Right lung (tissue), 5 donors: Measurements from ENCODE around the gene ASCC1. TPM values are rescaled to one million over a fixed set of nuclear protein-coding genes. Genes with fewer than 3 reads are reported as not detected.
A peak's percentile ranks its signal among the peaks of the same experiment; 100 is the strongest.

Experiments used
- DNase-seq, 2 donors: peaks; one replicate each; pipeline ENCODE4 v3.0.0-alpha.2; 2013
- polyA plus RNA-seq, 5 donors: library from polyadenylated mRNA; unstranded; fragments of 120-200 nt; gene quantifications; one replicate each; pipeline versions ENCODE4 v1.2.1 to v1.2.3, GENCODE V29; 2013; ENCODE audit warnings: inconsistent platforms in 1 of 5, low replicate concordance in 1 of 5; ENCODE audit not compliant: insufficient read length in 5 of 5, insufficient read depth in 1 of 5

The ASCC1 gene
- polyA plus RNA-seq, 5 donors = 32.3 to 46.1 (median 40.9) TPM

- DNase-seq = no peak
These were observed 147.8 kb downstream of the ASCC1 start for GRCh38 chr10:72068126-72068765.

GRCh38 chr10:72067463-72068125, 148.5 kb downstream of the ASCC1 start:
- DNase-seq = no peak

- DNase-seq = peak in 1 of 2 donors; percentile 42
These were observed 149.5 kb downstream of the ASCC1 start for GRCh38 chr10:72066318-72067284.

- no peak for DNase-seq
These were observed 150.5 kb downstream of the ASCC1 start for GRCh38 chr10:72065439-72066025.

- no peak for DNase-seq
These were observed 152.2 kb downstream of the ASCC1 start for GRCh38 chr10:72063703-72064391.

- no peak for DNase-seq
These were observed 153.0 kb downstream of the ASCC1 start for GRCh38 chr10:72062832-72063702.

- no peak for DNase-seq
These were observed 153.7 kb downstream of the ASCC1 start for GRCh38 chr10:72062382-72062781.

GRCh38 chr10:72061930-72062329, 154.1 kb downstream of the ASCC1 start:
- DNase-seq = no peak

GRCh38 chr10:72061491-72061890, 154.6 kb downstream of the ASCC1 start:
- no peak for DNase-seq

GRCh38 chr10:72059843-72060822, 155.9 kb downstream of the ASCC1 start:
- no peak for DNase-seq

- DNase-seq = no peak
These were observed 156.9 kb downstream of the ASCC1 start for GRCh38 chr10:72058989-72059842.

- no peak for DNase-seq
These were observed 157.7 kb downstream of the ASCC1 start for GRCh38 chr10:72058347-72058898.

GRCh38 chr10:72056932-72057751, 158.9 kb downstream of the ASCC1 start:
- DNase-seq = no peak

- no peak for DNase-seq
These were observed 160.0 kb downstream of the ASCC1 start for GRCh38 chr10:72056113-72056512.

GRCh38 chr10:72053690-72054089, 162.4 kb downstream of the ASCC1 start:
- DNase-seq = no peak

GRCh38 chr10:72050873-72051272, 165.2 kb downstream of the ASCC1 start:
- no peak for DNase-seq
